GM11168 (cell line): ENCODE results near the gene MRPS16.

Experiments
- in situ Hi-C: fragments of 300-500 bp; cut with MboI; formaldehyde crosslinking; loops from one replicate; pipeline ENCODE4 v1.12.0; 2022; ENCODE audit warnings: low sequenced_read_pairs; ENCODE audit not compliant: unreplicated experiment

The MRPS16 gene

DNA sequence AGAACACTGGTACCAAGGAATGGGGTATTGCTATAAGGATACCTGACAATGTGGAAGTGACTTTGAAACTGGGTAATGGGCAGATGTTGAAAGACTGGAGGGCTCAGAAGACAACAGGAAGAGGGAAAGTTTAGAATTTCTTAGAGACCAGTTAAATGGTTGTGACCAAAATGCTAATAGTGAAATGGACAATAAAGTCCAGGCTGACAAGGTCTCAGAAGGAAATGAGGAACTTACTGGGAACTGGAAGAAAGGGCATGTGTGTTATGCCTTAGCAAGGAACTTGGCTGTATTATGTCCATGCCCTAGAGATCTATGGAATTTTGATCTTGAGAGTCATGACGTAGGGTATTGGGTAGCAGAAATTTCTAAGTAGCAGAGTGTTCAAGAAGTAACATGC is 46.6 kb downstream of the MRPS16 start:
- in situ Hi-C loops = no loop called here

DNA sequence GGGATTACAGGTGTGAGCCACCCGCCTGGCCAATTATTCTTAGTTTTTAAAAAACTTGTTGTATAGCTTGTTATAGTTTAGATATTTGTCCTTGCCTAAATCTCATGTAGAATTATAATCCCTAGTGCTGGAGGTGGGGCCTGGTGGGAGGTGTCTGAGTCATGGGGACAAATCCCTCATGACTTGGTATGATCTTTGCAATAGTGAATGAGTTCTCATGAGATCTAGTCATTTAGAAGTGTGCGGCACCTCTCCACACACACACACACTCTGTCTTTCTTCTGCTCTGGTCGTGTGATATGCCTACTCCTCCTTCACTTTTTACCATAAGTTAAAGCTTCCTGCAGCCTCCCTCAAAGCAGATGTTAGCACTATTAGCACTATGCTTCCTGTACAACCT is 47.4 kb downstream of the MRPS16 start:
- in situ Hi-C loops = no loop called here
